ENCODE results near the gene ALPK3.

DNA sequence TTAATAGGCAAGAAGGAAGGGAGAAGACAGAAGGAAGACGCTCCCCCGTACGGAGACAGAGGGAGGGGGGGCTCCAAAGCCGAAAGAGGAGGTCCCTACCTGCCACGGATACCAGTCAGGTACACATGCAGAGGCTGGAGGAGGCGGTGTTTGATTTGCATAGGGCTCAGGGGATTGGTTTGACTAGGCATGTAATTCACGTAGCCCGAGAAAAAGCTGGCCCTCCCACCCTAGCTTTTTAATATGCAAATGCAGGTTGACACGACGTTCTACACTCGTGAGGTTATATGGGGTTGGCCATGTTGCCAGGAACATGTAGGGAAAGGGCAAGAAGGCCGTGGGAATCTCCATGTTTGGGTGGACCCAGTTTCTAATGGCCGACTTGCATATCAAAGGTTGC, 39.0 kb upstream of the ALPK3 start:
- TF ChIP-seq POLR2A (IDR thresholded peaks at IDR 0.05) (no peak), POLR2AphosphoS5 (IDR thresholded peaks at IDR 0.05) (no peak)
- TF ChIP-seq, protein P1, sequence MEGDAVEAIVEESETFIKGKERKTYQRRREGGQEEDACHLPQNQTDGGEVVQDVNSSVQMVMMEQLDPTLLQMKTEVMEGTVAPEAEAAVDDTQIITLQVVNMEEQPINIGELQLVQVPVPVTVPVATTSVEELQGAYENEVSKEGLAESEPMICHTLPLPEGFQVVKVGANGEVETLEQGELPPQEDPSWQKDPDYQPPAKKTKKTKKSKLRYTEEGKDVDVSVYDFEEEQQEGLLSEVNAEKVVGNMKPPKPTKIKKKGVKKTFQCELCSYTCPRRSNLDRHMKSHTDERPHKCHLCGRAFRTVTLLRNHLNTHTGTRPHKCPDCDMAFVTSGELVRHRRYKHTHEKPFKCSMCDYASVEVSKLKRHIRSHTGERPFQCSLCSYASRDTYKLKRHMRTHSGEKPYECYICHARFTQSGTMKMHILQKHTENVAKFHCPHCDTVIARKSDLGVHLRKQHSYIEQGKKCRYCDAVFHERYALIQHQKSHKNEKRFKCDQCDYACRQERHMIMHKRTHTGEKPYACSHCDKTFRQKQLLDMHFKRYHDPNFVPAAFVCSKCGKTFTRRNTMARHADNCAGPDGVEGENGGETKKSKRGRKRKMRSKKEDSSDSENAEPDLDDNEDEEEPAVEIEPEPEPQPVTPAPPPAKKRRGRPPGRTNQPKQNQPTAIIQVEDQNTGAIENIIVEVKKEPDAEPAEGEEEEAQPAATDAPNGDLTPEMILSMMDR (IDR thresholded peaks at IDR 0.05), result no peak

Measured in suprapubic skin (tissue), 4 donors.